Loucy (cell line): ENCODE results near the gene SNAI1.

ENCODE experiments used
- H2AFZ ChIP-seq: fragments of 200-600 bp; sonication (generic); 2 replicates; pipeline ENCODE4 v1.6.0; 2016; ENCODE audit warnings: antibody characterized with exemption, mild to moderate bottlenecking, low read length, moderate library complexity
- H3F3A ChIP-seq: fragments of 200-600 bp; 2 replicates; pipeline ENCODE4 v1.6.0; 2016; ENCODE audit warnings: antibody characterized with exemption, low read depth, mild to moderate bottlenecking
- H3K27me3 ChIP-seq: fragments of 200-600 bp; sonication (generic); 2 replicates; pipeline ENCODE4 v1.6.1; 2014; ENCODE audit warnings: low read length, mild to moderate bottlenecking; ENCODE audit not compliant: insufficient read depth, poor library complexity, severe bottlenecking
- H3K36me3 ChIP-seq: fragments of 200-600 bp; sonication (generic); 2 replicates; pipeline ENCODE4 v1.6.1; 2016; ENCODE audit warnings: low read length; ENCODE audit not compliant: insufficient read depth
- H3K4me1 ChIP-seq: fragments of 200-600 bp; sonication (generic); 2 replicates; pipeline ENCODE4 v1.5.1; 2014; ENCODE audit warnings: low read length, mild to moderate bottlenecking; ENCODE audit not compliant: insufficient read depth, poor library complexity, severe bottlenecking
- H3K4me2 ChIP-seq: fragments of 200-600 bp; sonication (generic); 2 replicates; pipeline ENCODE4 v1.6.0; 2014; ENCODE audit warnings: antibody characterized with exemption, low read length, low read depth, mild to moderate bottlenecking; ENCODE audit not compliant: poor library complexity, severe bottlenecking
- H3K4me3 ChIP-seq: fragments of 200-600 bp; sonication (generic); 2 replicates; pipeline ENCODE4 v1.5.1; 2014; ENCODE audit warnings: low read length, mild to moderate bottlenecking, mixed read lengths; ENCODE audit not compliant: poor library complexity, severe bottlenecking
- H3K79me2 ChIP-seq: fragments of 200-600 bp; sonication (generic); 2 replicates; pipeline ENCODE4 v1.6.1; 2014; ENCODE audit warnings: low read length; ENCODE audit not compliant: insufficient read depth
- H3K9ac ChIP-seq: fragments of 200-600 bp; sonication (generic); 2 replicates; pipeline ENCODE4 v1.6.0; 2014; ENCODE audit warnings: mild to moderate bottlenecking, low read depth, low read length, moderate library complexity; ENCODE audit not compliant: poor library complexity, severe bottlenecking
- H3K9me2 ChIP-seq: fragments of 200-600 bp; sonication (generic); replicated peaks from 2 replicates; pipeline ENCODE4 v1.6.1; 2016; ENCODE audit warnings: low read depth, low read length, mixed read lengths
- H3K9me3 ChIP-seq: fragments of 200-600 bp; sonication (generic); 2 replicates; pipeline ENCODE4 v1.6.1; 2014; ENCODE audit warnings: mild to moderate bottlenecking, antibody characterized with exemption, low read length, low read depth; ENCODE audit not compliant: insufficient read depth
- H4K20me1 ChIP-seq: fragments of 200-600 bp; sonication (generic); 2 replicates; pipeline ENCODE4 v1.6.0; 2014; ENCODE audit warnings: antibody characterized with exemption, low read length, mild to moderate bottlenecking; ENCODE audit not compliant: insufficient read depth, poor library complexity, severe bottlenecking
- EZH2phosphoT487 ChIP-seq: fragments of 200-600 bp; IDR thresholded peaks from 2 replicates; pipeline ENCODE4 v1.6.1; 2018; ENCODE audit warnings: antibody characterized with exemption, mild to moderate bottlenecking, moderate library complexity, borderline replicate concordance
- TF ChIP-seq, protein P1 (sequence below): fragments of 200-600 bp; sonication (generic); conservative IDR thresholded peaks from 2 replicates; pipeline ENCODE4 v1.5.1; 2014; ENCODE audit warnings: mild to moderate bottlenecking, antibody characterized with exemption, low read length

The SNAI1 gene

DNA sequence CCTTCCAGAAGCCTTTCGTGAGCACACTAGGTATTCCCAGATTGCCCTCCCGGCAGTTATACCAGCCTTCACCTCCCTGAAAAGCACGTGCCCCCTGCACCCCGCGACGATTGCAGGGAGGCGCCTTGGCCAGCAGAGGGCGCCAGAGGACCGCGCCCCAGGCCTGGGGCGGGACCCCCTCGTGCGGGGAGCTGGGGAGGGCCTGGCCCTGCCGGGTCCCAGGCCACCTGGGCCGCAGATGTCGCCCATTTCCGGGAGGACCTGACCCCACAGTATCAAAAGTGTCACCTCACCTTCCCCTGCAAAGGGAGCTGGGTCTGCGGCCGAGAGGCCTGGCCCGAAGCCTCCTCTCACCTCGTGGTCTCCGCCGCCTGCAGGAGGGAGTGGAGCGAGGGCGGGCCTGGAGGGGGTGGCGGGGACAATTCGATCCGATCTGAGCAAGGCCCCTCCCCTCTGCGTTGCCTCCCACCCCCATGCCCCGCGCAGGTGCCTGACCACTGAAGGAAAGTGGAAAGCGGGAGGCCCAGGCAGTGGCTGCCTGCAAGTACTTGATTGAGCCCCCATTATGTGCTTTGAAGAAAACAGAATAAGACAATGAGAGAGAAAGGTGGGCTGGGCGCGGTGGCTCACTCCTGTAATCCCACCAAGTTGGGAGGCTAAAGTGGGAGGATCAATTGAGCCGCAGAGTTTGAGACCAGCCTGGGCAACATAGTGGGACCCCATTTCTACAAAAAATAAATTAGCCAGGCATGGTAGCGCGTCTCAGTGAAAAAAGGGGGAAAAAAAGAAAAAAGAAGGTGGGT is 3.5 kb upstream of the SNAI1 start:
- Histone ChIP-seq H3K27me3 (no peaks in the 10 kb centered on the region), H4K20me1 (no peaks in the 10 kb centered on the region), H3K9ac (peak overlapping the region; percentile 0), H3K4me2 (peak overlapping the region; percentile 60), H3K4me1 (peaks cover 8% of the 10 kb centered on the region), H3K9me2 (no peaks in the 10 kb centered on the region), H3F3A (no peaks in the 10 kb centered on the region), H3K4me3 (peak overlapping the region; percentile 45), H2AFZ (peak overlapping the region; percentile 64), H3K9me3 (no peaks in the 10 kb centered on the region), H3K79me2 (no peaks in the 10 kb centered on the region), H3K36me3 (no peaks in the 10 kb centered on the region)
- TF ChIP-seq EZH2phosphoT487: no peak
- TF ChIP-seq, protein P1, sequence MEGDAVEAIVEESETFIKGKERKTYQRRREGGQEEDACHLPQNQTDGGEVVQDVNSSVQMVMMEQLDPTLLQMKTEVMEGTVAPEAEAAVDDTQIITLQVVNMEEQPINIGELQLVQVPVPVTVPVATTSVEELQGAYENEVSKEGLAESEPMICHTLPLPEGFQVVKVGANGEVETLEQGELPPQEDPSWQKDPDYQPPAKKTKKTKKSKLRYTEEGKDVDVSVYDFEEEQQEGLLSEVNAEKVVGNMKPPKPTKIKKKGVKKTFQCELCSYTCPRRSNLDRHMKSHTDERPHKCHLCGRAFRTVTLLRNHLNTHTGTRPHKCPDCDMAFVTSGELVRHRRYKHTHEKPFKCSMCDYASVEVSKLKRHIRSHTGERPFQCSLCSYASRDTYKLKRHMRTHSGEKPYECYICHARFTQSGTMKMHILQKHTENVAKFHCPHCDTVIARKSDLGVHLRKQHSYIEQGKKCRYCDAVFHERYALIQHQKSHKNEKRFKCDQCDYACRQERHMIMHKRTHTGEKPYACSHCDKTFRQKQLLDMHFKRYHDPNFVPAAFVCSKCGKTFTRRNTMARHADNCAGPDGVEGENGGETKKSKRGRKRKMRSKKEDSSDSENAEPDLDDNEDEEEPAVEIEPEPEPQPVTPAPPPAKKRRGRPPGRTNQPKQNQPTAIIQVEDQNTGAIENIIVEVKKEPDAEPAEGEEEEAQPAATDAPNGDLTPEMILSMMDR: peak; percentile 99

- H2AFZ ChIP-seq: no peak overlapping the region
Measured at GRCh38 chr20:49980140-49981008, 2.4 kb upstream of the SNAI1 start.

DNA sequence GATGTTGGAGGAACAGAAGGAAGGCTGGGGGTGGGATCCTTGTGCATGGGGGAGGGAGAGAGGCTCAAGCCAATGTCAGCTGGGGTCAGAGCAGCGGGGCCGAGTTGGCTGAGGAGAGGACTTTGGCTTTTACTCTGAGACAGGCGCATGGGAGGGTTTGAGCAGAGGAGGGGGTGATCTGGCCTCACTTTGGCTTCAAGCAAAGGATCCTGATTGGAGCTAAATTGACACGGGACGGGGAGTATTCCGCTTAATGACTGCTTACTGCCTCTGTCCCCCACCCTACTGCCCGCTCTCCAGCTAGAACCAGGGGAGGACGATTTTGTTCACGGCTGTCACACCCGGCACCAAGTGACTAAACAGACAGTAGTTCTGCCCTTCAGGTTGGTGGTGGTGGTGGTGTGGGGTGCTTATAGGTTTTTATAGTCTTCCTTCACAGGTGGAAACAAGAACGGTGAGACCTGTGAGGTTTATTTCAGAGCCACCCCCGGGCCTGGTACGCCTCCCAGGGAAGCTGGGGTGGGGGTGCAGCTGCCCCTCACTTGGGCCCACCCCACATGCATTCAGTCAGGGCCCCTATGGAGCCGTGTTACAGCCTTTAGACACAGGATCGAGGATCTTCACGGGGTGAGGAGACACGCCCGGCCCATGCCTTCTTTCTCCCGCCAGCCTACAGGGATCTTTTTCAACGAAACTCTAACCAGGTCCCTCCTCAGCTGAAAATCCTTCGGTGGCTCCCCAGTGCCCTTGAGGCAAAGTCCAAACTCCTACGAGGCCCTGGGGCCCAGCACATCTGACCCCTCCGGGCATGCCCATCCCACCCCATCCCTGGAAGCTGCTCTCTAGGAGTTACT is 1.3 kb upstream of the SNAI1 start:
- Histone ChIP-seq H3K9me3 (no peaks in the 10 kb centered on the region), H3K36me3 (no peaks in the 10 kb centered on the region), H3K4me1 (peaks cover 8% of the 10 kb centered on the region), H3K4me3 (no peak overlapping the region), H2AFZ (no peak overlapping the region), H3K79me2 (no peaks in the 10 kb centered on the region), H3F3A (no peaks in the 10 kb centered on the region), H4K20me1 (no peaks in the 10 kb centered on the region), H3K4me2 (no peak overlapping the region), H3K9me2 (no peaks in the 10 kb centered on the region), H3K27me3 (no peaks in the 10 kb centered on the region), H3K9ac (no peak overlapping the region)
- TF ChIP-seq, protein P1: no peak
- TF ChIP-seq EZH2phosphoT487: no peak

More at GRCh38 chr20:49980140-49981008, 2.4 kb upstream of the SNAI1 start:
- Histone ChIP-seq H3K9me2 (no peaks in the 10 kb centered on the region), H3K9me3 (no peaks in the 10 kb centered on the region), H3K9ac (no peak overlapping the region), H3K36me3 (no peaks in the 10 kb centered on the region), H4K20me1 (no peaks in the 10 kb centered on the region), H3K27me3 (no peaks in the 10 kb centered on the region), H3K79me2 (no peaks in the 10 kb centered on the region), H3K4me2 (no peak overlapping the region), H3K4me3 (no peak overlapping the region), H3K4me1 (peaks cover 8% of the 10 kb centered on the region), H3F3A (no peaks in the 10 kb centered on the region)
- no peak for TF ChIP-seq EZH2phosphoT487
